ENCODE data around the gene CARD11.

CARD11 gene

GRCh38 chr7:2873686-2874551 is 169.7 kb downstream of the CARD11 start:
- no peak for DNase-seq (ENCODE audit: low read depth in 2 of 2)

GRCh38 chr7:2873146-2873545 is 170.5 kb downstream of the CARD11 start:
- no peak for DNase-seq (ENCODE audit: low read depth in 2 of 2)

GRCh38 chr7:2872296-2872874 is 171.3 kb downstream of the CARD11 start:
- no peak for DNase-seq (ENCODE audit: low read depth in 2 of 2)

GRCh38 chr7:2870471-2870931 is 173.2 kb downstream of the CARD11 start:
- no peak for DNase-seq (ENCODE audit: low read depth in 2 of 2)

GRCh38 chr7:2869981-2870380 is 173.7 kb downstream of the CARD11 start:
- no peak for DNase-seq (ENCODE audit: low read depth in 2 of 2)

GRCh38 chr7:2866601-2867000 is 177.1 kb downstream of the CARD11 start:
- DNase-seq (ENCODE audit: low read depth in 2 of 2) = no peak

- DNase-seq (ENCODE audit: low read depth in 2 of 2) = peak; percentile 45 to 47
Observed at GRCh38 chr7:2864999-2865670, 178.5 kb downstream of the CARD11 start.

GRCh38 chr7:2864204-2864985 is 179.3 kb downstream of the CARD11 start:
- no peak for DNase-seq (ENCODE audit: low read depth in 2 of 2)

GRCh38 chr7:2863461-2864066 is 180.1 kb downstream of the CARD11 start:
- peak; percentile 52 to 59 for DNase-seq (ENCODE audit: low read depth in 2 of 2)

- no peak for DNase-seq (ENCODE audit: low read depth in 2 of 2)
Observed at GRCh38 chr7:2862831-2863361, 180.8 kb downstream of the CARD11 start.

- DNase-seq (ENCODE audit: low read depth in 2 of 2) = no peak
Observed at GRCh38 chr7:2861509-2861908, 182.2 kb downstream of the CARD11 start.

GRCh38 chr7:2860627-2861133 is 183.0 kb downstream of the CARD11 start:
- DNase-seq (ENCODE audit: low read depth in 2 of 2) = no peak

GRCh38 chr7:2859952-2860351 is 183.7 kb downstream of the CARD11 start:
- no peak for DNase-seq (ENCODE audit: low read depth in 2 of 2)

- no peak for DNase-seq (ENCODE audit: low read depth in 2 of 2)
Observed at GRCh38 chr7:2858621-2859020, 185.0 kb downstream of the CARD11 start.

GRCh38 chr7:2856388-2857169 is 187.1 kb downstream of the CARD11 start:
- DNase-seq (ENCODE audit: low read depth in 2 of 2) = no peak
